GM19240 (cell line): Measurements from ENCODE around the gene SRSF5.
"Not testable (repeated sequence)": the region's sequence is repeated elsewhere in the genome, so short reads cannot be mapped to it uniquely, and the experiment has no call there.

Experiments
- DNase-seq: peaks from one replicate; pipeline ENCODE4 v3.0.0; 2011; ENCODE audit warnings: low spot score; ENCODE audit not compliant: insufficient read length

The SRSF5 gene

GRCh38 chr14:69766984-69767368 is at the start of gene SRSF5:
Gene SRSF5, plus strand, starts transcription at chr14:69767142. Its CDS starts 1,015 bp downstream, at chr14:69768157.
- DNase-seq: peak; percentile 52

DNA sequence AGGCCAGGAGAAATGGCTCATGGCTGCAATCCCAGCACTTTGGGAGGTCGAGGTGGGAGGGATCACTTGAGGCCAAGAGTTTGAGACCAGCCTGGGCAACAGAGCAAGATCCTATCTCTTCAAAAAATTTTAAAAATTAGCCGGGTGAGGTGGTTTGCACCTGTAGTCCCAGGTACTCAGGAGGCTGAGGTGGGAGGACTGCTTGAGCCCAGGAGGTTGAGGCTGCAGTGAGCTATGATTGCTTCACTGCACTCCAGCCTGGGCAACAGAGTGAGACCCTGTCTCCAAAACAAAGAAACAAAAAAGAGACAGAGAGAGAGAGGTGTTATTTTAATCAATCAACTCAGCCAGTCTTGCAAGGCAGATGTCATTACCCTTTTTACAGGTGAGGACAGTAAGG is 48.3 kb upstream of the SRSF5 start:
- DNase-seq: not testable (repeated sequence)

GRCh38 chr14:69719501-69719951 is 47.4 kb upstream of the SRSF5 start:
- no peak for DNase-seq

- DNase-seq: no peak
These were observed 46.0 kb upstream of the SRSF5 start for GRCh38 chr14:69720912-69721311.

DNA sequence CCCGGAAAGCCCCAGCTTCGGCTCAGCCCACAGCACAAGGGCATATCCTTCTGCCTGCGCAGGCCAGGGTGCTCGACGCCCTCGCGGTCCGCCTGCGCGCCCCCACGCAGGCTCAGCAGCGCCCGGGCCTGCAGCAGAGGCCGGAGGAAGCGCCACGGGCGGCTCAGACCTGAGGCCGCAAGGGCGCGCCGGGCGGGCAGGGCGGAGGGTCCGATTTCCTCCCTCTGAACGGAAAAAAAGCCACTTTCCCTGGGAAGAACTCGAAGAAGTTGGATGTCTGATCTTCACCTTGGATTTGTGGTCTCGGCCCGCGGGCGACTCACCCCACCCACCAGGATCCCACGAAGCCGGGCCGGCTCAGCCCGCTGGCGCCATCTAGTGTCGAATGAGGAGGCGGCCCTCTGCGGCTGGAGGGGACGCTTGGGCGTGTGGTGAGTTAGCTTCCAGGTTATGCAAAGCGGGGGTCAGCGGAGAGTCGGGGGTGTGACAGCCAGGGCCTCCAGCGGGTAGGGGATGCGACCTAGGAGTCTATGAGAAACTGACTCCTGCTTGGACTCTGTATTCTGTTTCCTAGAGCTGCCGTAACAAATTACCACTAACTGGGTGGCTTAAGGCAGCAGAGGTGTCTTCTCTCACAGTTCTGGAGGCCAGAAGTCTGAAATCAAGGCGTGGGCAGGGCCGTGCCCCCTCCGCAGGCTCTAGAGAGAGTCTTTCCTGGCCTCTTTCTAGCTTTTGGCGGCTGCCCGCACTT is 40.0 kb upstream of the SRSF5 start:
- peak; percentile 78 for DNase-seq

DNA sequence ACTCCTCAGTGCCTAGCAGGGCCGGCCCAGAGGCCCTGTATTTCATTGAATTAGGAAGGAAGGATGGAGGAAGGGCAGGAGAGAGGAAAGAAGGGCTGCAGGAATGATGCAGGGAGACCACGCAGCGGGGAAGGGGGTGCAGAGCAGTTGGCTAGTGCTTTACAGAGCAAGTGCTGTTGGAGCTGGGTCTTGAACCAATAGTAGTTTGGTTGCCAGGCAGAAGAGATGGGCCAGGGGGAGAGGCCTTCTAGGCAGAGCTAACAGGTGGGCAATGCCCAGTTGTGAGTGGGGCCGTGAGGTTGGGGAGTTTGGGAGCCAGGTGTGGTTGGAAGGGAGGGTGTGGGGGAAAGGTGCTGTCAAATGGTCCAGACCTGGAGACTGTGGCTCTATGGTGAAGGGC is 39.1 kb upstream of the SRSF5 start:
- DNase-seq: no peak

GRCh38 chr14:69731919-69732598 is 34.9 kb upstream of the SRSF5 start:
- DNase-seq: not testable (repeated sequence)

DNA sequence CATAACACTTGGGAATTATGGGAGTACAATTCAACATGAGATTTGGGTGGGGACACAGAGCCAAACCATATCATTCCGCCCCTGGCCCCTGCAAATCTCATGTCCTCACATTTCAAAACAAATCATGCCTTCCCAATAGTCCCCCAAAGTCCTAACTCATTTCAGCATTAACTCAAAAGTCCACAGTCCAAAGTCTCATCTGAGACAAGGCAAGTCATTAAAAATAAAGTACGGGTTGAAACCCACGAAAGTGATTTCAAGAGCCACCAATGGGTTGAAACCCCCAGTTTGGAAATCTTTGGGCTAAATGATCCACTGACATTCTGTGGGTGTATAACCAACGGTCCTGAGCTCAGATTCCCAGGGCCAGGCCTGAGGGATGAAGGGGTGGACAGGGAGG is 30.5 kb upstream of the SRSF5 start:
- not testable (repeated sequence) for DNase-seq

GRCh38 chr14:69741055-69741454 is 25.9 kb upstream of the SRSF5 start:
- DNase-seq: no peak

- no peak for DNase-seq
These were observed 17.0 kb upstream of the SRSF5 start for GRCh38 chr14:69749956-69750355.

DNA sequence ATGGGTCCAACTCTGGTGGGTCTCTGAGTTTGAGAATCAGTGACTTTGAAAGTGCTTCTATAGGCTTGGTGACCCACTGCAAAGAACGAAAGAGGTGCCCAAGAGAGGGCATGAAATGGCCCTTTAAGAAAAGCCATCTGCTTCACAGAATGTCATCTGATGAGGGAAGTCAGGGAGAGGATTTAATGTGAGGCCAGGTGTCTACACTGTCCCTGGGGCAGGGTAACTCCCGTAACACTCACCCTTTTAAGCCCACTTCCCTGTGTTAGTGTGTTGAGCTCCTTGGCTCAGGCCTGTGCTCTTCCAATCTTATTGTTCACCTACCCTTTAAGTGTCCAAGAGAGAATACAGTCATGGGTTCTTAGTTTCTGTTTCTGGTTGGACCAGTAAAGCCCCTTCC is 16.4 kb upstream of the SRSF5 start:
- DNase-seq: no peak

DNA sequence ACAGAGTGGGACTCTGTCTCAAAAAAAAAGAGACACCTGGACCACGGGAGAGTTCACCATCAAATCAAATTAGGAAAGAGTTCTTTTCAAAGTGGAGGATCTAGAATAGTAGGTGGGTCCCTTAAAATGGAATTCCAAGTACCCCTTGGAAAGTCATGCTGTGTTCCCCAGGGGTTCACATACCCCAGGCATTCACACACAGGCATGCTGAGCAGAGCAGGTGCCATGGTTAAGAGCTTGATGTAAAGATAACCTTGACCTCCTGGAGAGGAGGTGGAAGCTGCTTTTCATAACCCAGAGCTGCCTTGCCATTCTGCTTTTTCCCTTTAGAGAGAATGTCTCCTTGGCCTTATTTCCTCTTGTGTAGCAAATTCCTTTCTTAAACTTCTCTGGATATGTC is 14.2 kb upstream of the SRSF5 start:
- no peak for DNase-seq

DNA sequence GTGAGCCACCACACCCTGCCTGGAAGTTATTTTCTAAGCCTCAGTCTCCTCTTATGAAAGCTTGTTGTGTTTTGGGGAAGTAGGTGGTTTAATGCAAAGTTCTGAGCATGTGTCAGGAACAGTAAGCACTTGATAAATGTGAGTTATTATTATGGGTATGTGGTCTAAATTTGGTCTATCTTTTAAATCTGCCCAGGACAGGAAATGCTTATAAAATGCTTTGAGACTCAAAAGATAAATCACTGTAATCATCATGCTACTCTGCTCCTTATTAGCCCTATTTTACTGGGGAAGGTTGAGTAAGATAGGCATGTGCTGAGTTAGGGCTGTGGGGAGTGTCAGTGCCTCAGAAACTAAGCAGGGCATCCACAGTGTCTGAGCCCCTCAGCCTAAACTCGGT is 13.1 kb upstream of the SRSF5 start:
- no peak for DNase-seq

- no peak for DNase-seq
These were observed 12.5 kb upstream of the SRSF5 start for GRCh38 chr14:69754487-69754886.

GRCh38 chr14:69755296-69755695 is 11.6 kb upstream of the SRSF5 start:
- DNase-seq: no peak

GRCh38 chr14:69755784-69756183 is 11.2 kb upstream of the SRSF5 start:
- DNase-seq: no peak

- DNase-seq: no peak
These were observed 10.6 kb upstream of the SRSF5 start for GRCh38 chr14:69756298-69756697.

- no peak for DNase-seq
These were observed 6.1 kb upstream of the SRSF5 start for GRCh38 chr14:69760810-69761209.

DNA sequence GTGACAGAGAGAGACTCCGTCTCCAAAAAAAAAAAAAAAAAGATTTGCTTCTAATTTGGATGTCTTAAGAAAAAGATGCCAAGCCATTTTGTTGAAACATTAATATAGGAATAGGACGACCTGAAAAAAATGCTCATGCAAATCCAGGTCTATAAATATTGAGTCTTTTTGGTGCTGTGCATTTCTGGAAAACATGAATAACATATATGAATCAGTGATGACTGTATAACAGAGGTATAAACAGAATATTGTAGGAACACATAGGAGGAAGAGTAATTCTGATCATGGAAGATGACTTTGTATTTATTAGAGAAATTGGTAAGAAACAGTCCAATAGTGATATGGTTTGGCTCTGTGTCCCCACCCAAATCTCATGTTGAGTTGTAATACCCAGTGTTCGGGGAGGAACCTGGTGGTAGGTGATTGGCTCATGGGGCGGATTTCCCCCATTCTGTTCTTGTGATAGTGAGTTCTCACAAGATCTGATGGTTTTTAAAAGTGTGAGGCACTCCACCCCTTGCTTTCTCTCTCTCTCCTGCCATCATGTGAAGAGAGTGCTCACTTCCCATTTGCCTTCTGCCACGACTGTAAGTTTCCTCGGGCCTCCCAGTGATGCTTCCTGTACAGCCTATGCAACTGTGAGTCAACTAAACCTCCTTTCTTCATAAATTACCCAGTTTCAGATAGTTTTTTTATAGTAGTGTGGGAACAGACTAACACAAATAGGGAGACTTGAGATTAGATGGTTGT is 3.0 kb upstream of the SRSF5 start:
- no peak for DNase-seq

- DNase-seq: peak; percentile 64
These were observed 542 bp downstream of the SRSF5 start for GRCh38 chr14:69767369-69767999.

- no peak for DNase-seq
These were observed 1.9 kb downstream of the SRSF5 start for GRCh38 chr14:69768873-69769272.

GRCh38 chr14:69769623-69770022 is 2.7 kb downstream of the SRSF5 start:
- no peak for DNase-seq
